GM10266 (cell line): ENCODE measurements around the gene TMEM192.

ENCODE experiments used
- DNase-seq: peaks from one replicate; pipeline ENCODE4 v3.0.0; 2012; ENCODE audit errors: extremely low spot score
- TF ChIP-seq, protein P1 (sequence below): IDR thresholded peaks from 2 replicates; pipeline ENCODE4 v1.5.1; 2012; ENCODE audit warnings: mild to moderate bottlenecking, low read depth; ENCODE audit not compliant: control insufficient read depth, insufficient read depth; ENCODE audit errors: missing control alignments

Gene TMEM192

DNA sequence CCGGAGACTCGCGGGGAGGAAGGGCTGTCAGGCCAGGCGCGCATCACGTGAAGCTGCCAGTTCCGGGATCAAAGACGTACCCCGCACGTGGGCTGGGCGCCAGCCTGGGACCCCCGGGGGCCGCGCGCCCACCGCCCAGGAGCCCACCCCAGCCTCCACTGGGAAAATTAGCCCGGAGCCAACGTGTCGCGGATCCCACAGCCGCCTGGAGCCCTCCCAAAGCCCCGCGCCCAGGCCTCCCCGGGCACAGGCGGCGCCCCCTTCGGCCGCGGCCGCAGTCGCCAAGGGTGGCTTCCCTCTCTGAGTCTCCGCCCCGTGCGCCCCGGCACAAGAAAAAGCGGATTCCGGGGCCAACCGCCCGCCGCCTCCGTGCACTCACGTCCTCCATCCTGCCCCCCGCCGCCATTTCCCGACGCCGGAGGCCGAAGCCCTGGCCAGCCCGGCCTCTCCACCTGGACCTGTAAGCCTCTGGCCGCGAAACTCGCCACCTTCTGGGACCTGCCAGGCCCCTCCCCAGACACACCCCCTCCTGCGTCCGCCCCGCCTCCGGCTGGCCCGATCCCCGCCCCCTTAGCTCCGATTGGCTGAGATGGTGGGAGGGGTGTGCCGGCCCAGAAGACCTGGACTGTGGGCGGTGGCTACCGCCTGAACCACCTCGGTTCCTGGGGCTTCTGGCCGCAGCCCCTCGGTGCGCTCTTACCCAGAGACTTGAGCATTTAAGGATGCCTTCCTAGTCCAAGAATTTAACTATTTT lies at the start of gene TMEM192:
TMEM192 (minus strand) TSS at position 493 of the 754 bp plus-strand sequence; CDS start at position 406, 87 bp downstream.
- peak; percentile 97 for DNase-seq
- TF ChIP-seq, protein P1, sequence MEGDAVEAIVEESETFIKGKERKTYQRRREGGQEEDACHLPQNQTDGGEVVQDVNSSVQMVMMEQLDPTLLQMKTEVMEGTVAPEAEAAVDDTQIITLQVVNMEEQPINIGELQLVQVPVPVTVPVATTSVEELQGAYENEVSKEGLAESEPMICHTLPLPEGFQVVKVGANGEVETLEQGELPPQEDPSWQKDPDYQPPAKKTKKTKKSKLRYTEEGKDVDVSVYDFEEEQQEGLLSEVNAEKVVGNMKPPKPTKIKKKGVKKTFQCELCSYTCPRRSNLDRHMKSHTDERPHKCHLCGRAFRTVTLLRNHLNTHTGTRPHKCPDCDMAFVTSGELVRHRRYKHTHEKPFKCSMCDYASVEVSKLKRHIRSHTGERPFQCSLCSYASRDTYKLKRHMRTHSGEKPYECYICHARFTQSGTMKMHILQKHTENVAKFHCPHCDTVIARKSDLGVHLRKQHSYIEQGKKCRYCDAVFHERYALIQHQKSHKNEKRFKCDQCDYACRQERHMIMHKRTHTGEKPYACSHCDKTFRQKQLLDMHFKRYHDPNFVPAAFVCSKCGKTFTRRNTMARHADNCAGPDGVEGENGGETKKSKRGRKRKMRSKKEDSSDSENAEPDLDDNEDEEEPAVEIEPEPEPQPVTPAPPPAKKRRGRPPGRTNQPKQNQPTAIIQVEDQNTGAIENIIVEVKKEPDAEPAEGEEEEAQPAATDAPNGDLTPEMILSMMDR: peak; percentile 51

DNA sequence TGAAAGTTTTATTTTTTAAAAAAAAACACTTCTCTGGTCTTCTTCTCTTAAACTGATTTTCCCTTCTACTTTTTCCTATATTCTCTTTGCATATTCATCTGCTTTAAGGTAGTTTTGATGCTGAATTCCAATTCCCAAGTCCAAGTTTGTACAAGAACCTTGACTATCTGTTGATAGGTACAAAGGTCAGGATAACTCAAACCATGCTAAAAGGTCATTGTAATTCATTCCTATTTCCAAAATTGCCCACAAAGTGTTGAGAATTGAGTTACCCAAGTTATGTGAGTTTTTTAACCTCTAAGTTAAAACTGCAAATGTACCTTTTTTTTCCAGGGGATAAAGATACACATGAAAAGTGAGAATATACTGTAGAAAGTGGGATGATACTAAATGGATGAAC lies 46.1 kb upstream of the TMEM192 start:
- TF ChIP-seq, protein P1: no peak
- no peak for DNase-seq

DNA sequence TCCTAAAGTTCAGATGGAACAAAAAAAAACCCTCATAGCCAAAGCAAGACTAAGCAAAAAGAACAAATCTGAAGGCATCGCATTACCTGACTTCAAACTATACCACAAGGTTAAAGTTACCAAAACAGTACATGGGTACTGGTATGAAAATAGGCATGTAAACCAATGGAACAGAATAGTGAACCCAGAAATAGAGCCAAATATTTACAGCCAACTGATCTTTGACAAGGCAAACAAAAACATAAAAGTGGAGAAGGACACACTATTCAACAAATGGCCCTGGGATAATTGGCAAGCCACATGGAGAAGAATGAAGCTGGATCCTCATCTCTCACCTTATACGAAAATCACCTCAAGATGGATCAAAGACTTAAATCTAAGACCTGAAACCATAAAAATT lies 44.2 kb upstream of the TMEM192 start:
- no peak for DNase-seq
- TF ChIP-seq, protein P1: no peak

DNA sequence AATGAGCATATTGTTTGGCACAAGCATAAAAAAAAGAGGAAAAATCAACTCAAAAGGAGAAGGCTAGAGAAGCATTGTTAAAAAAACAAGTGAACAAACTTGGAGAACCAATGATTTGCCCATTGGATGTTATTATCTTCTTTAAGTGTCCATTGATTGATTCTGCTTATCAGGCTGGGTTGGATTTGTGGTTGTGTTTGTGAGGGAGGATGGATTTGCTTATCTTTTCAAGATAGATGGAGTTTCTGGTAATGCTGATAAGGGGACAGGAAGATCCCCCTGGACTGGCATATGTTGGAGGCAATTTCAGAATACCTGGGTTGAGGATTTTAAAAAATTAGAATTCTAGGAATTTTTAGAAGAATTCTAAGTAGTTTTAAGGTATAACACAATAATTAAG lies 41.8 kb upstream of the TMEM192 start:
- no peak for DNase-seq
- TF ChIP-seq, protein P1: no peak

DNA sequence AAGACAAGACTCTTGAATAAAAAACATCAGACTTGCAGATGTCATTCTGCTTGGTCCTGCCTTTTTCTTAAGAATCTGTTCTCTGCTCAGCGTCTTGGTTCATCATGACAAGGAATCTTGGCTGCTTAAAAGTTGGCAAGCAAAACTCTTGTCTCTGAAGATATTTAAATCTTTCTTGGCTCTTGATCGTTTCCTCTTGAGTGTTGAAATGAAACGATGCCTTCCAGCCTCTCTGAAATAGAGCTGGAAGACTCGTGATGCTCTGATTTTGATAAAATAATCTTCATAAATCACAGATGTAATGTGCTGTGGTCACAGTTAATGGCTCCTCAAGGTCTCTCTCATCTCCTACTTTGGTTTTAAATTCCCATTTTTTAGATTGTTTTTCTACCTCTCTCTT lies 39.9 kb upstream of the TMEM192 start:
- DNase-seq: no peak
- TF ChIP-seq, protein P1: no peak

DNA sequence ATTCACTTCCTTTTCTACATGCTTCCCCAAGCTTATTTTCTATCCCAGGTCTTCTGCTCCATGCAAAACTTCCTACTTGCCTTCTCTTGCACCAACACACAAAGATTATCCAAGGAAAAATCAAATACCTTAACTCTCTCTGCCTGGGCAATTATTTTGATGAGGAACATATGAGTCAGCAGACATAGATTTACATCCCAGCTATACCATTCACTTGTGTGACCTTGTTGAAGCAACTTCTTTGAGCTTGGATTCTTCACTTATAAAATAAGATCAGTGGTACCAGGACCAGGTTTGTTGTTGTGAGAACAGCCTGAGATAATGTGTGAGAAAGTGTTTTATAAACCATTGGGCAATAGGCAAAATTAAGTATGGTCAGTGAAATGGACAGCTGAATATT lies 39.1 kb upstream of the TMEM192 start:
- TF ChIP-seq, protein P1: no peak
- no peak for DNase-seq

DNA sequence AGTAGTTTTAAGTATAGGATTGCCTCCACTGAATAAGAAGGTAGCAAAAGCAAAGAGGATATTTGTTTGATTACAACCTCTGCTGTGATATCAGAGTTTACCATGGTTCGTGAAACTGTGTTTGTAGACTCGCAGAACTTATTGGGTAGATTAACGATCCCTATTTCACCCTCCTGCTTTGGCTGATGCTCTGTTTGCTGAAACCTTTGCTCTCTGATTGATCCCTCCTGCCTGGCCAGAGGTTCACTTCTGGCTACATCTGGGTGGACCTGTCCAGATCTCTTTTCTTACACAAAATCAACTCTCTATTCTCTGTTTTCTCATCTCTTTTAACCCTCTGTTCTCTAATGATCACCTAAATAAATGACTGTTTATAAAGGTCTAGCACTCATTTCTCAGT lies 37.9 kb upstream of the TMEM192 start:
- DNase-seq: no peak
- TF ChIP-seq, protein P1: no peak
